NCI-H2029 (cell line): Measurements from ENCODE around the gene PCMT1.

Source experiments
- DNase-seq: peaks from one replicate; lab custom pipeline; 2025; lab: John Stamatoyannopoulos, UW

Gene PCMT1

GRCh38 chr6:149855040-149855654 lies 105.6 kb downstream of the PCMT1 start:
- DNase-seq = no peak

- no peak for DNase-seq
Measured at GRCh38 chr6:149855741-149856140, 106.2 kb downstream of the PCMT1 start.

- DNase-seq = no peak
Measured at GRCh38 chr6:149856256-149856994, 106.9 kb downstream of the PCMT1 start.

GRCh38 chr6:149857541-149857940 lies 108.0 kb downstream of the PCMT1 start:
- no peak for DNase-seq

GRCh38 chr6:149859368-149859767 lies 109.8 kb downstream of the PCMT1 start:
- no peak for DNase-seq

GRCh38 chr6:149859938-149860337 lies 110.4 kb downstream of the PCMT1 start:
- DNase-seq = no peak

- no peak for DNase-seq
Measured at GRCh38 chr6:149860513-149860833, 110.9 kb downstream of the PCMT1 start.
